ENCODE results near the gene ZDHHC19. TPM values are rescaled to one million over a fixed set of nuclear protein-coding genes. Genes with fewer than 3 reads are reported as not detected.

The ZDHHC19 gene
- total RNA-seq, 4 donors from 2014 or later: not detected

GRCh38 chr3:196232882-196233251, 21.7 kb upstream of the ZDHHC19 start:
- H3K27me3 ChIP-seq: no peaks in the 10 kb centered on the region
- DNase-seq (no peak), ATAC-seq (no peak)
- H3K27ac ChIP-seq: no peak overlapping the region
- in situ Hi-C loops (cut with MboI; ENCODE audit: low sequenced_read_pairs in 4 of 4): no loop called here
- H3K9me3 ChIP-seq: no peaks in the 10 kb centered on the region
- no peak overlapping the region for H3K4me3 ChIP-seq
- H3K4me1 ChIP-seq: no peaks in the 10 kb centered on the region
- peaks cover 0 to 14% of the 10 kb centered on the region in 2 donors for H3K36me3 ChIP-seq
- intact Hi-C loops (cut with DNase I; ENCODE audit: low total_unique reads): no loop called here
- TF ChIP-seq CTCF (IDR thresholded peaks at IDR 0.05 in 4 of 5, conservative IDR thresholded peaks at IDR 0.05 in 1 of 5): no peak
- no peak for TF ChIP-seq POLR2A (IDR thresholded peaks at IDR 0.05)

- no peaks in the 10 kb centered on the region for H3K9me3 ChIP-seq
- in situ Hi-C loops (cut with MboI; ENCODE audit: low sequenced_read_pairs in 4 of 4): no loop called here
- no peaks in the 10 kb centered on the region for H3K4me1 ChIP-seq
- no peak for ATAC-seq
- TF ChIP-seq CTCF (IDR thresholded peaks at IDR 0.05 in 4 of 5, conservative IDR thresholded peaks at IDR 0.05 in 1 of 5) (no peak), POLR2A (IDR thresholded peaks at IDR 0.05) (no peak)
- intact Hi-C loops (cut with DNase I; ENCODE audit: low total_unique reads): no loop called here
- no peak for DNase-seq
- no peaks in the 10 kb centered on the region for H3K27me3 ChIP-seq
- H3K27ac ChIP-seq: no peak overlapping the region
- H3K4me3 ChIP-seq: no peak overlapping the region
- peaks cover 0 to 8% of the 10 kb centered on the region in 2 donors for H3K36me3 ChIP-seq
Measured at GRCh38 chr3:196232154-196232881, 21.1 kb upstream of the ZDHHC19 start.

GRCh38 chr3:196227629-196228493, 16.7 kb upstream of the ZDHHC19 start:
- Histone ChIP-seq H3K27ac (no peak overlapping the region), H3K9me3 (no peaks in the 10 kb centered on the region), H3K27me3 (no peaks in the 10 kb centered on the region), H3K36me3 (no peaks in the 10 kb centered on the region), H3K4me3 (no peak overlapping the region), H3K4me1 (no peaks in the 10 kb centered on the region)
- ATAC-seq (no peak), DNase-seq (no peak)
- TF ChIP-seq POLR2A (IDR thresholded peaks at IDR 0.05) (no peak), CTCF (IDR thresholded peaks at IDR 0.05 in 4 of 5, conservative IDR thresholded peaks at IDR 0.05 in 1 of 5) (no peak)
- in situ Hi-C loops (cut with MboI; ENCODE audit: low sequenced_read_pairs in 4 of 4) (no loop called here), intact Hi-C loops (cut with DNase I; ENCODE audit: low total_unique reads) (no loop called here)

- Histone ChIP-seq H3K4me3 (no peak overlapping the region), H3K9me3 (no peaks in the 10 kb centered on the region), H3K27me3 (no peaks in the 10 kb centered on the region), H3K27ac (no peak overlapping the region), H3K4me1 (no peaks in the 10 kb centered on the region), H3K36me3 (no peaks in the 10 kb centered on the region)
- in situ Hi-C loops (cut with MboI; ENCODE audit: low sequenced_read_pairs in 4 of 4): no loop called here
- DNase-seq (no peak), ATAC-seq (no peak)
- no peak for TF ChIP-seq POLR2A (IDR thresholded peaks at IDR 0.05)
- TF ChIP-seq CTCF (IDR thresholded peaks at IDR 0.05 in 4 of 5, conservative IDR thresholded peaks at IDR 0.05 in 1 of 5): no peak
- intact Hi-C loops (cut with DNase I; ENCODE audit: low total_unique reads): no loop called here
Measured at GRCh38 chr3:196227121-196227561, 15.9 kb upstream of the ZDHHC19 start.
